ENCODE measurements around the gene ELFN2. TPM values are rescaled to one million over a fixed set of nuclear protein-coding genes. Genes with fewer than 3 reads are reported as not detected.
"Not testable (repeated sequence)": the region's sequence is repeated elsewhere in the genome, so short reads cannot be mapped to it uniquely, and the experiment has no call there.

The ELFN2 gene
- total and polyA plus RNA-seq, 2 experiments from 2014 or later: 0.40 to 0.53 TPM

DNA sequence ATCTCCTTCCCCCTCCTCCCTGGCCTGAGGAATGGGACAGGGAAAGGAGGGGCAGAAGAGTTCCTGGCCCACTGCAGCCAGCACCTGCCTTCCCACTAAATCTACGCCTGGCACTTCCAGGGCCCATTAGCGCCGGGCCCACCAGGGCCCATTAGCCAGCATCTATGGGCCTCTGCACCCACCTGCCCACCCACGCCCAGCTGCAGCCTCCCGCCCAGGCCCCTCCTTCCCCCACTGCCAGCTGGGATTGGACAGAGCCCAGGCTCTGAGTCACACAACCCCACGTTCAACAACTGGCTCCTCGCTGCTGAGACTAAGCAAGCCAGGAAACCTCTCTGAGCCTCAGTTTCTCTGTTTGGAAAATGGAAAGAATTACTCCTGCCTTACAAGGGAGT lies 96.2 kb downstream of the ELFN2 start:
- no peak for DNase-seq (ENCODE audit: low spot score)
- WGBS (ENCODE audit: low lambda C conversion rate, missing lambda C conversion rate): 69% methylated on average over 5 of the region's 7 CpGs
- H3K4me2 ChIP-seq: no peak overlapping the region
- H4K20me1 ChIP-seq (ENCODE audit: insufficient read depth, poor library complexity, severe bottlenecking): no peaks in the 10 kb centered on the region
- TF ChIP-seq EZH2phosphoT487 (IDR thresholded peaks at IDR 0.05; ENCODE audit: low read depth, severe bottlenecking, unreplicated experiment): no peak
- TF ChIP-seq EZH2 (IDR thresholded peaks at IDR 0.05; ENCODE audit: borderline replicate concordance): no peak
- TF ChIP-seq, protein P1, sequence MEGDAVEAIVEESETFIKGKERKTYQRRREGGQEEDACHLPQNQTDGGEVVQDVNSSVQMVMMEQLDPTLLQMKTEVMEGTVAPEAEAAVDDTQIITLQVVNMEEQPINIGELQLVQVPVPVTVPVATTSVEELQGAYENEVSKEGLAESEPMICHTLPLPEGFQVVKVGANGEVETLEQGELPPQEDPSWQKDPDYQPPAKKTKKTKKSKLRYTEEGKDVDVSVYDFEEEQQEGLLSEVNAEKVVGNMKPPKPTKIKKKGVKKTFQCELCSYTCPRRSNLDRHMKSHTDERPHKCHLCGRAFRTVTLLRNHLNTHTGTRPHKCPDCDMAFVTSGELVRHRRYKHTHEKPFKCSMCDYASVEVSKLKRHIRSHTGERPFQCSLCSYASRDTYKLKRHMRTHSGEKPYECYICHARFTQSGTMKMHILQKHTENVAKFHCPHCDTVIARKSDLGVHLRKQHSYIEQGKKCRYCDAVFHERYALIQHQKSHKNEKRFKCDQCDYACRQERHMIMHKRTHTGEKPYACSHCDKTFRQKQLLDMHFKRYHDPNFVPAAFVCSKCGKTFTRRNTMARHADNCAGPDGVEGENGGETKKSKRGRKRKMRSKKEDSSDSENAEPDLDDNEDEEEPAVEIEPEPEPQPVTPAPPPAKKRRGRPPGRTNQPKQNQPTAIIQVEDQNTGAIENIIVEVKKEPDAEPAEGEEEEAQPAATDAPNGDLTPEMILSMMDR (IDR thresholded peaks at IDR 0.05; ENCODE audit: poor library complexity): no peak
- peaks cover 23% of the 10 kb centered on the region for H3K4me1 ChIP-seq (ENCODE audit: insufficient read depth)
- no peaks in the 10 kb centered on the region for H3K79me2 ChIP-seq
- H3K9me3 ChIP-seq (ENCODE audit: low read depth): no peaks in the 10 kb centered on the region
- H3K27me3 ChIP-seq: peaks cover 45% of the 10 kb centered on the region
- no peak overlapping the region for H3K27ac ChIP-seq
- H3K9me2 ChIP-seq (replicated peaks; ENCODE audit: insufficient read depth): no peaks in the 10 kb centered on the region
- no peak overlapping the region for H2AFZ ChIP-seq
- no peaks in the 10 kb centered on the region for H3K36me3 ChIP-seq (replicated peaks; ENCODE audit: insufficient read depth, low read depth)
- H3K4me3 ChIP-seq: no peak overlapping the region

DNA sequence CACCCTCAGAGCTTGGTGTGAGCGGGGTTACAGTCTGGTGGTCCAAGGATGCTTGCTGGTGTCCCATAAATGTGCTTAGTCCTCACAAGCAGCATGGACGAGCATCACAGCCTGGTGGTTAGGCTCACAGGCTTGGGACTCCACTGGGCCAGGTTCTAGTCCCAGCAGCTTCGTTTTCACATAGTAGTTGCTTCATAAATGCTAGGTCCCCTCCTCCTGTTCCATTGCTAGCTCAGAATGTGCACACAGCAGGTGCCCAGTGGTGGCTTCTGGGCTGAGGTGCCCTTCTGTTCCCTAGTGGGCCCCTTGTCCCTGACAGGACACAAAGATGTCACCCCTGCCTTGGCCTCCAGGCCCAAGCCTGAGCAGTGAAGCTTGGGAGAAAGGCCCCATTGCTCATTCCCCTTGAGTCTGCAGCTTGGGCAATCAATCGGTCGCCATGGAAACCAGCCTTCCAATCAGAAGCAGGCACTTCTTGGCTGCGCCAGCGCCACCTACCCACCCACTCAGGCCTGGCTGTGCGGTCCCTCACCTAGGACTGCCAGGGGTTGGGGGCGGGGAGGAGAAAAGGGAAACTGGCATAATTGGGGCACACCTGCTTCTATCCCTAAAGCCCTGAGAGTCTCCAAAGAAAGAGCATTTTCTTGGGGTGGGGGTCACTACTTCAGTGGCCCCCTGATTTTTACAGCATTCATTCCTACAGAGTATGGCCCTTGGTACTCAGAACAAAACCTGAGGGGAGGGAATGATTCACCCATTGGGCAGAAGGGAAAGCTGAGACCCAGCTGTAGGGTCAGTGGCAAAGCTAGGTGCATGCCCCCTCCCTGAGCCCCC lies 96.9 kb downstream of the ELFN2 start:
- Histone ChIP-seq H4K20me1 (ENCODE audit: insufficient read depth, poor library complexity, severe bottlenecking) (no peaks in the 10 kb centered on the region), H3K27ac (no peak overlapping the region), H3K27me3 (peaks cover 43% of the 10 kb centered on the region), H2AFZ (no peak overlapping the region), H3K4me1 (ENCODE audit: insufficient read depth) (peaks cover 19% of the 10 kb centered on the region), H3K79me2 (no peaks in the 10 kb centered on the region), H3K4me2 (no peak overlapping the region), H3K9me3 (ENCODE audit: low read depth) (no peaks in the 10 kb centered on the region), H3K36me3 (replicated peaks; ENCODE audit: insufficient read depth, low read depth) (no peaks in the 10 kb centered on the region), H3K4me3 (no peak overlapping the region), H3K9me2 (replicated peaks; ENCODE audit: insufficient read depth) (no peaks in the 10 kb centered on the region)
- WGBS (ENCODE audit: low lambda C conversion rate, missing lambda C conversion rate): 38% methylated on average over 9 of the region's 9 CpGs
- TF ChIP-seq EZH2 (IDR thresholded peaks at IDR 0.05; ENCODE audit: borderline replicate concordance) (no peak), EZH2phosphoT487 (IDR thresholded peaks at IDR 0.05; ENCODE audit: low read depth, severe bottlenecking, unreplicated experiment) (no peak)
- TF ChIP-seq, protein P1 (IDR thresholded peaks at IDR 0.05; ENCODE audit: poor library complexity): peak; percentile 32
- peak; percentile 92 for DNase-seq (ENCODE audit: low spot score)

DNA sequence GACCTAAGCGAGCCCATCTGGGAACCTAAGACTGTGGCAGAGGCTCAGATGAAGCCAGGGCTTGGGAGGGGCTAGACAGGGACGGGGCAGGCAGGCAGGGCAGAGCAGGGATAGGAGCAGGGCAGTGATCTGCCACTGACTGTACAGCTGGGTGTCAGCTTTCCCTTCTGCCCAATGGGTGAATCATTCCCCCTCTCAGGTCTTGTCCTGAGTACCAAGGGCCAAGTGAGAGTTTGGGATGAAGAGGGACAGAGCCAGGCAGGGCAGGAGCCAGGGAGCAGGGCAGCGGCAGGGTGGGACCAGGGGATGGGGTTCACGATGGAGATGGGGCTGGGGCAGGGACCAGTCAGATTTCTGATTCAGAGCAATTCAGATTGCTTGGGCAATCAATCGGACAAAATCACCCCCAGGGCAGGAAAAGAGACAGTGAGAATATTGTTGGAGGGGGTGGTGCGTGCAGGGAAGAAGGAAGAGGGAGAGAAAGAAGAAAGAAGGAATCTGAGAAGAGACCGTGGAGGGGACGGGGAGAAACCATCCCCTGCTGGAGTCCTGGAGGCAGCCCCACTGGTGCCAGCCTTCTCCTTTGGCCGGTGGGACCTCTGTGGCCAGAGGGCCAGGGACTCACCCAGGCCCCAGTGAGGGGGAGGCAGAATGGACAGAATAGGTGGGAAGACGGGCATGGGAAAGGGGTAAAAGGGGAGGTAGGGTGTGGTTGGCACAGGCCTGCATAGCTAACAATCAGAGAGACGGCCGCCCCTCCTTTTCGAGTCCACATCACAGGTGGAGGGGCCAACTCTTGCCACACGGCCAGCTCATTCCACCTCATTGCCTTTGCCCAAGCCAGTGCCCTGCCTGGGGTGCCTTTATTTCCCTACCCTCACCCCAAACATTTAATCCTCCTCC lies 97.8 kb downstream of the ELFN2 start:
- no peak overlapping the region for H3K27ac ChIP-seq
- no peaks in the 10 kb centered on the region for H3K9me3 ChIP-seq (ENCODE audit: low read depth)
- H3K4me1 ChIP-seq (ENCODE audit: insufficient read depth): peaks cover 21% of the 10 kb centered on the region
- TF ChIP-seq EZH2 (IDR thresholded peaks at IDR 0.05; ENCODE audit: borderline replicate concordance): no peak
- TF ChIP-seq, protein P1 (IDR thresholded peaks at IDR 0.05; ENCODE audit: poor library complexity): no peak
- no peak for TF ChIP-seq EZH2phosphoT487 (IDR thresholded peaks at IDR 0.05; ENCODE audit: low read depth, severe bottlenecking, unreplicated experiment)
- no peak overlapping the region for H2AFZ ChIP-seq
- 79% methylated on average over 13 of the region's 14 CpGs for WGBS (ENCODE audit: low lambda C conversion rate, missing lambda C conversion rate)
- H3K36me3 ChIP-seq (replicated peaks; ENCODE audit: insufficient read depth, low read depth): no peaks in the 10 kb centered on the region
- no peaks in the 10 kb centered on the region for H3K79me2 ChIP-seq
- H3K4me3 ChIP-seq: no peak overlapping the region
- peaks cover 44% of the 10 kb centered on the region for H3K27me3 ChIP-seq
- no peaks in the 10 kb centered on the region for H4K20me1 ChIP-seq (ENCODE audit: insufficient read depth, poor library complexity, severe bottlenecking)
- H3K9me2 ChIP-seq (replicated peaks; ENCODE audit: insufficient read depth): no peaks in the 10 kb centered on the region
- DNase-seq (ENCODE audit: low spot score): no peak
- no peak overlapping the region for H3K4me2 ChIP-seq

DNA sequence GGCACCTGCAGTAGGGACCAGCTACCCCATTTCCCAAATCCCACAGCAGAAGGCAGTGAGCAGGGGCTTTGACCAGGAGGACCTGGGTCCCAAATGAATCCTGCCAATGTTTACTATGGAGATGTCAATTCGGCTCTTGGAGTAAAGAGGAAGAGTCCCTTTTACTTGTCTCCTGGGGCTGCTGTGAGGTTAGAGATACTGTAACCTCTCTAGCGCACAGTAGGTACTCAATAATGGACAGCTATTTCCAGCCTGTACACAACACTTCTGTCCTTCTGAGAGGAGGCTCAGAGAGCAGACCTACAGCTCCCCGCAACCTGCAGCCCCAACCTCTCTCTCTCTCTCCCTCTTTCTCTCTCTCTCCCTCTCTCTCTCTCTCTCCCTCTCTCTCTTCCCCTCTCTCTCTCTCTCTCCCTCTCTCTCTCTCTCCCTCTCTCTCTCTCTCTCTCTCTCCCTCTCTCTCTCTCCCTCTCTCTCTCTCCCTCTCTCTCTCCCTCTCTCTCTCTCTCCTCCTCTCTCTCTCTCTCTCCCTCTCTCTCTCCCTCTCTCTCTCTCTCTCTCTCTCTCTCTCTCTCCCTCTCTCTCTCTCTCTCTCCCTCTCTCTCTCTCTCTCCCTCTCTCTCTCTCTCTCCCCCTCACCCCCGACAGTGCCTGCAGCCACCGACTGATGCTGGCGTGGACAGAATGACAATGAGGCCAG lies 98.6 kb downstream of the ELFN2 start:
- not testable (repeated sequence) for H2AFZ ChIP-seq
- 43% methylated on average over 5 of the region's 6 CpGs for WGBS (ENCODE audit: low lambda C conversion rate, missing lambda C conversion rate)

More for the DNA sequence above, 98.6 kb downstream of the ELFN2 start:
- not testable (repeated sequence) for H3K4me3 ChIP-seq; H3K9me2 ChIP-seq (replicated peaks; ENCODE audit: insufficient read depth); H3K36me3 ChIP-seq (replicated peaks; ENCODE audit: insufficient read depth, low read depth); H3K79me2 ChIP-seq; H3K27ac ChIP-seq; H4K20me1 ChIP-seq (ENCODE audit: insufficient read depth, poor library complexity, severe bottlenecking); H3K9me3 ChIP-seq (ENCODE audit: low read depth); DNase-seq (ENCODE audit: low spot score); H3K4me2 ChIP-seq
- Histone ChIP-seq H3K4me1 (ENCODE audit: insufficient read depth) (peaks cover 23% of the 10 kb centered on the region), H3K27me3 (peaks cover 42% of the 10 kb centered on the region)
